IMR-90 (cell line): ENCODE results near the gene ATOH8. TPM values are rescaled to one million over a fixed set of nuclear protein-coding genes. Genes with fewer than 3 reads are reported as not detected.

ENCODE experiments used
- ATAC-seq: fragments of 200-7000 bp; cut with Tn5 transposase; 2 replicates; pipeline ENCODE4 v1.9.1; 2020; ENCODE audit warnings: low read depth, mild to moderate bottlenecking, moderate library complexity
- BruUV-seq: library from RNA; stranded (reverse); fragments of 400-500 nt; replicated peaks from 2 replicates; lab custom pipeline; 2021; lab: Mats Ljungman, UMichigan
- CTCF ChIA-PET: fragments of 300-600 bp; formaldehyde crosslinking; extraction: SDS; loops from one replicate; lab custom pipeline; 2021; ENCODE audit warnings: antibody characterized with exemption; lab: Yijun Ruan, JAX
- POLR2A ChIA-PET: fragments of 300-600 bp; sonication (Branson Sonifier 250); formaldehyde crosslinking; loops from one replicate; lab custom pipeline; 2022; ENCODE audit warnings: antibody characterized with exemption; ENCODE audit not compliant: unreplicated experiment; lab: Charles Lee
- DNase-seq: peaks from one replicate; pipeline ENCODE4 v3.0.0; 2013
- H2AFZ ChIP-seq: replicated peaks from 2 replicates; pipeline ENCODE3; 2013; ENCODE audit warnings: low read length, mild to moderate bottlenecking; ENCODE audit not compliant: poor library complexity
- H2AK5ac ChIP-seq: 2 replicates; pipeline ENCODE4 v1.6.1; 2013; ENCODE audit warnings: low read depth, low read length, inconsistent platforms
- H2AK9ac ChIP-seq: replicated peaks from 2 replicates; pipeline ENCODE3; 2013; ENCODE audit warnings: mild to moderate bottlenecking, low read depth, low read length, moderate library complexity; ENCODE audit not compliant: poor library complexity
- H2BK120ac ChIP-seq: 2 replicates; pipeline ENCODE4 v1.6.1; 2013; ENCODE audit warnings: low read depth, low read length, inconsistent platforms
- H2BK15ac ChIP-seq: 3 replicates; pipeline ENCODE4 v1.6.1; 2013; ENCODE audit warnings: low read depth, low read length, inconsistent platforms
- H2BK20ac ChIP-seq: 2 replicates; pipeline ENCODE4 v1.6.1; 2013; ENCODE audit warnings: low read depth, mild to moderate bottlenecking, inconsistent platforms, low read length, moderate library complexity
- H2BK5ac ChIP-seq: 2 replicates; pipeline ENCODE4 v1.6.1; 2013; ENCODE audit warnings: mild to moderate bottlenecking, low read depth, low read length, inconsistent platforms; ENCODE audit not compliant: poor library complexity, severe bottlenecking
- H3K14ac ChIP-seq: replicated peaks from 2 replicates; pipeline ENCODE4 v1.6.1; 2013; ENCODE audit warnings: low read depth, low read length, inconsistent platforms
- H3K18ac ChIP-seq: 2 replicates; pipeline ENCODE4 v1.6.1; 2013; ENCODE audit warnings: low read depth, low read length, control low read depth
- H3K23ac ChIP-seq: 2 replicates; pipeline ENCODE4 v1.6.1; 2013; ENCODE audit warnings: low read depth, low read length, inconsistent platforms
- H3K27ac ChIP-seq: 2 replicates; pipeline ENCODE4 v1.5.1; 2013; ENCODE audit warnings: mild to moderate bottlenecking, control low read depth, low read length; ENCODE audit not compliant: insufficient read depth
- H3K27me3 ChIP-seq: 2 replicates; pipeline ENCODE4 v1.6.1; 2013; ENCODE audit warnings: low read length; ENCODE audit not compliant: control insufficient read depth, insufficient read depth
- H3K36me3 ChIP-seq: 2 replicates; pipeline ENCODE4 v1.6.1; 2013; ENCODE audit warnings: low read length, mixed read lengths; ENCODE audit not compliant: control insufficient read depth, insufficient read depth
- H3K4ac ChIP-seq: 2 replicates; pipeline ENCODE4 v1.6.1; 2013; ENCODE audit warnings: low read depth, low read length, inconsistent platforms
- H3K4me1 ChIP-seq: 2 replicates; pipeline ENCODE4 v1.6.1; 2013; ENCODE audit warnings: low read length, mixed read lengths; ENCODE audit not compliant: control insufficient read depth, insufficient read depth
- H3K4me2 ChIP-seq: 2 replicates; pipeline ENCODE4 v1.6.1; 2013; ENCODE audit warnings: low read depth, mild to moderate bottlenecking, control low read depth, low read length, moderate library complexity
- H3K4me3 ChIP-seq: 2 replicates; pipeline ENCODE4 v1.5.1; 2013; ENCODE audit warnings: low read depth, mild to moderate bottlenecking, control low read depth, low read length, moderate library complexity; ENCODE audit not compliant: insufficient read depth
- H3K56ac ChIP-seq: 2 replicates; pipeline ENCODE4 v1.6.1; 2013; ENCODE audit warnings: low read length, inconsistent platforms; ENCODE audit not compliant: insufficient read depth; ENCODE audit errors: extremely low read depth
- H3K79me1 ChIP-seq, 2 experiments: 2 replicates each; pipeline ENCODE4 v1.6.1; 2013; ENCODE audit warnings: low read length in 2 of 2, inconsistent platforms in 1 of 2, low read depth in 1 of 2
- H3K9ac ChIP-seq: 2 replicates; pipeline ENCODE4 v1.6.1; 2013; ENCODE audit warnings: low read depth, low read length, control low read depth
- H3K9me1 ChIP-seq: 2 replicates; pipeline ENCODE4 v1.6.1; 2013; ENCODE audit warnings: low read length, inconsistent platforms; ENCODE audit not compliant: insufficient read depth
- H3K9me3 ChIP-seq: 2 replicates; pipeline ENCODE4 v1.6.1; 2013; ENCODE audit warnings: low read length; ENCODE audit not compliant: control insufficient read depth, insufficient read depth
- H4K20me1 ChIP-seq: 2 replicates; pipeline ENCODE4 v1.6.1; 2013; ENCODE audit warnings: low read length, inconsistent platforms; ENCODE audit not compliant: insufficient read depth
- H4K5ac ChIP-seq: 2 replicates; pipeline ENCODE4 v1.6.1; 2013; ENCODE audit warnings: mild to moderate bottlenecking, low read depth, low read length, control low read depth
- H4K8ac ChIP-seq, 2 experiments: 2 replicates each; pipeline ENCODE4 v1.6.1; 2013; ENCODE audit warnings: low read depth in 2 of 2, low read length in 2 of 2, control low read depth in 1 of 2, inconsistent platforms in 1 of 2
- H4K91ac ChIP-seq: 2 replicates; pipeline ENCODE4 v1.6.1; 2013; ENCODE audit warnings: low read depth, low read length, inconsistent platforms; ENCODE audit not compliant: insufficient read depth
- BHLHE40 ChIP-seq: fragments of 150-350 bp; IDR thresholded peaks from 2 replicates; pipeline ENCODE4 v1.6.1; 2016; ENCODE audit warnings: mild to moderate bottlenecking, low read depth, low read length
- CEBPB ChIP-seq: IDR thresholded peaks from 2 replicates; pipeline ENCODE4 v1.6.1; 2012; ENCODE audit warnings: low read depth, low read length, improper control_type of control experiment
- CHD1 ChIP-seq: IDR thresholded peaks from 2 replicates; pipeline ENCODE4 v1.6.1; 2012; ENCODE audit warnings: low read depth, low read length, improper control_type of control experiment
- CTCF ChIP-seq: conservative IDR thresholded peaks from 2 replicates; pipeline ENCODE4 v1.5.1; 2012; ENCODE audit warnings: mild to moderate bottlenecking, low read depth, low read length, improper control_type of control experiment
- ELK1 ChIP-seq: fragments of 150-350 bp; IDR thresholded peaks from 2 replicates; pipeline ENCODE4 v1.6.1; 2016; ENCODE audit warnings: low read depth, mild to moderate bottlenecking, low read length, moderate library complexity, borderline replicate concordance
- FOS ChIP-seq: fragments of 150-350 bp; IDR thresholded peaks from 2 replicates; pipeline ENCODE4 v1.6.1; 2016; ENCODE audit warnings: low read depth, low read length
- MAFK ChIP-seq: IDR thresholded peaks from 2 replicates; pipeline ENCODE4 v1.6.1; 2012; ENCODE audit warnings: low read depth, low read length, improper control_type of control experiment
- MXI1 ChIP-seq: IDR thresholded peaks from 2 replicates; pipeline ENCODE4 v1.6.1; 2012; ENCODE audit warnings: low read depth, mild to moderate bottlenecking, low read length, moderate library complexity, borderline replicate concordance
- NFE2L2 ChIP-seq: fragments of 150-350 bp; IDR thresholded peaks from 2 replicates; pipeline ENCODE4 v1.6.1; 2016; ENCODE audit warnings: low read depth, mild to moderate bottlenecking, low read length
- POLR2A ChIP-seq: IDR thresholded peaks from 2 replicates; pipeline ENCODE4 v1.6.1; 2012; ENCODE audit warnings: mild to moderate bottlenecking, low read depth, low read length
- RAD21 ChIP-seq: IDR thresholded peaks from 2 replicates; pipeline ENCODE4 v1.6.1; 2012; ENCODE audit warnings: low read length, improper control_type of control experiment
- RCOR1 ChIP-seq: IDR thresholded peaks from 2 replicates; pipeline ENCODE4 v1.6.1; 2012; ENCODE audit warnings: mild to moderate bottlenecking, low read length, improper control_type of control experiment; ENCODE audit not compliant: insufficient replicate concordance
- RFX5 ChIP-seq: IDR thresholded peaks from 2 replicates; pipeline ENCODE4 v1.8.0; 2012; ENCODE audit warnings: low read depth, mild to moderate bottlenecking, low read length, moderate library complexity
- SMC3 ChIP-seq: fragments of 150-350 bp; IDR thresholded peaks from 2 replicates; pipeline ENCODE4 v1.6.1; 2016; ENCODE audit warnings: low read depth, mild to moderate bottlenecking, antibody characterized with exemption, low read length, moderate library complexity
- USF2 ChIP-seq: fragments of 150-350 bp; IDR thresholded peaks from 2 replicates; pipeline ENCODE4 v1.6.1; 2017; ENCODE audit warnings: mild to moderate bottlenecking, antibody characterized with exemption, low read length, low read depth
- whole genome bisulfite sequencing, 2 experiments: methylation state at CpG; one replicate each; pipeline versions ENCODE4 v1.1.5 to v1.1.7; 2013; ENCODE audit warnings: missing lambda C conversion rate in 2 of 2; ENCODE audit not compliant: insufficient read length in 1 of 2; ENCODE audit errors: extremely low coverage in 2 of 2; 5-methylcytosine and 5-hydroxymethylcytosine counted together
- dilution Hi-C: fragments of 300-500 bp; cut with HindIII; formaldehyde crosslinking; loops from one replicate; pipeline ENCODE4 v1.14.3; 2018; ENCODE audit warnings: low sequenced_read_pairs; ENCODE audit not compliant: unreplicated experiment
- in situ Hi-C: fragments of 300-500 bp; cut with MboI; formaldehyde crosslinking; loops from 3 replicates; pipeline ENCODE4 v1.14.3; 2019; ENCODE audit warnings: low sequenced_read_pairs, inconsistent platforms, mixed read lengths
- intact Hi-C: fragments of 100-400 bp; cut with micrococcal nuclease; formaldehyde crosslinking; loops from 2 replicates; pipeline ENCODE4 v1.10.0; 2022
- polyA plus RNA-seq, 3 experiments: library from polyadenylated mRNA; depleted of rRNA; stranded (reverse); fragments of >200 nt; gene quantifications; 2 replicates each; pipeline ENCODE4 v1.2.3, GENCODE V29; 2012; ENCODE audit warnings: low replicate concordance in 1 of 3
- total RNA-seq: library from RNA; depleted of rRNA; stranded (reverse); fragments of >200 nt; gene quantifications from 2 replicates; pipeline ENCODE4 v1.2.3, GENCODE V29; 2012

The ATOH8 gene
- total and polyA plus RNA-seq, 2 of the 4 experiments (the other 2 are of a cell fraction), result 7.9 to 9.0 TPM

- no peak overlapping the region for H4K91ac ChIP-seq
- H2BK5ac ChIP-seq, result no peak overlapping the region
- no peak for ATAC-seq
- no peak for DNase-seq
- H4K5ac ChIP-seq, result no peak overlapping the region
- H2AFZ ChIP-seq, result no peak overlapping the region
- 88% methylated on average over 3 of the region's 5 CpGs; no CpG with 5 or more reads in 1 of the 2 experiments for WGBS, 2 experiments
- H3K27ac ChIP-seq, result no peak overlapping the region
- H3K4me3 ChIP-seq, result no peak overlapping the region
- H3K9me3 ChIP-seq, result no peaks in the 10 kb centered on the region
- POLR2A ChIA-PET, result no interaction called here
- dilution Hi-C loops (no loop called here), in situ Hi-C loops (no loop called here), intact Hi-C loops (no loop called here)
- H3K56ac ChIP-seq, result no peak overlapping the region
- no peak overlapping the region for H2BK120ac ChIP-seq
- no peaks in the 10 kb centered on the region for H3K79me1 ChIP-seq
- no peak overlapping the region for H2BK20ac ChIP-seq
- H3K18ac ChIP-seq, result no peak overlapping the region
- peaks cover 6% of the 10 kb centered on the region for H3K27me3 ChIP-seq
- no peak overlapping the region for H3K14ac ChIP-seq
- no peak overlapping the region for H3K9ac ChIP-seq
- H3K4me1 ChIP-seq, result peaks cover 4% of the 10 kb centered on the region; the same call in 1 of the 2 replicates
- no peak overlapping the region for H2BK15ac ChIP-seq
- H4K20me1 ChIP-seq, result no peaks in the 10 kb centered on the region
- no peak overlapping the region for H3K4me2 ChIP-seq
- no TSS peak for BruUV-seq
- no peak overlapping the region for H3K4ac ChIP-seq
- H2AK9ac ChIP-seq, result no peak overlapping the region
- CTCF ChIA-PET, result no interaction called here
- H4K8ac ChIP-seq, result no peak overlapping the region
- no peak overlapping the region for H2AK5ac ChIP-seq
- H3K9me1 ChIP-seq, result 0 out of 2 replicates have a peak, but pooled peaks cover 3% of the 10 kb centered on the region
- TF ChIP-seq ELK1 (no peak), FOS (no peak), BHLHE40 (no peak), RAD21 (no peak), NFE2L2 (no peak), SMC3 (no peak), MXI1 (no peak), RFX5 (no peak), CEBPB (no peak), CHD1 (no peak), RCOR1 (no peak), USF2 (no peak), POLR2A (no peak), MAFK (no peak), CTCF (no peak)
- H3K23ac ChIP-seq, result no peak overlapping the region
- no peaks in the 10 kb centered on the region for H3K36me3 ChIP-seq
Observed at GRCh38 chr2:85713836-85714235, 40.0 kb upstream of the ATOH8 start.
